Tibial nerve (tissue), 4 donors: Measurements from ENCODE around the gene EPRS1.

Source experiments
- EP300 ChIP-seq, 2 donors: sonication (generic); formaldehyde crosslinking; IDR thresholded peaks; one replicate each; pipeline ENCODE4 v1.6.1; 2017; ENCODE audit warnings: antibody characterized with exemption in 2 of 2, mild to moderate bottlenecking in 1 of 2
- POLR2A ChIP-seq, 2 donors: fragments of 450-650 bp; IDR thresholded peaks; one replicate each; pipeline ENCODE4 v1.6.1; 2017; ENCODE audit warnings: antibody characterized with exemption in 2 of 2, mild to moderate bottlenecking in 2 of 2, moderate library complexity in 2 of 2
- TF ChIP-seq, protein P1 (sequence below), 5 experiments: fragments of 200-600 bp in 3 of 5; fragments of 450-650 bp in 2 of 5; sonication (generic) in 3 of 5; IDR thresholded peaks; one replicate each; pipeline ENCODE4 v1.5.1; 2016 to 2019; ENCODE audit warnings: antibody characterized with exemption in 5 of 5, mild to moderate bottlenecking in 3 of 5, moderate library complexity in 2 of 5

GRCh38 chr1:220003015-220003414 is 43.3 kb downstream of the EPRS1 start:
- TF ChIP-seq, protein P1, sequence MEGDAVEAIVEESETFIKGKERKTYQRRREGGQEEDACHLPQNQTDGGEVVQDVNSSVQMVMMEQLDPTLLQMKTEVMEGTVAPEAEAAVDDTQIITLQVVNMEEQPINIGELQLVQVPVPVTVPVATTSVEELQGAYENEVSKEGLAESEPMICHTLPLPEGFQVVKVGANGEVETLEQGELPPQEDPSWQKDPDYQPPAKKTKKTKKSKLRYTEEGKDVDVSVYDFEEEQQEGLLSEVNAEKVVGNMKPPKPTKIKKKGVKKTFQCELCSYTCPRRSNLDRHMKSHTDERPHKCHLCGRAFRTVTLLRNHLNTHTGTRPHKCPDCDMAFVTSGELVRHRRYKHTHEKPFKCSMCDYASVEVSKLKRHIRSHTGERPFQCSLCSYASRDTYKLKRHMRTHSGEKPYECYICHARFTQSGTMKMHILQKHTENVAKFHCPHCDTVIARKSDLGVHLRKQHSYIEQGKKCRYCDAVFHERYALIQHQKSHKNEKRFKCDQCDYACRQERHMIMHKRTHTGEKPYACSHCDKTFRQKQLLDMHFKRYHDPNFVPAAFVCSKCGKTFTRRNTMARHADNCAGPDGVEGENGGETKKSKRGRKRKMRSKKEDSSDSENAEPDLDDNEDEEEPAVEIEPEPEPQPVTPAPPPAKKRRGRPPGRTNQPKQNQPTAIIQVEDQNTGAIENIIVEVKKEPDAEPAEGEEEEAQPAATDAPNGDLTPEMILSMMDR (IDR thresholded peaks at IDR 0.05) = no peak
- TF ChIP-seq EP300 (IDR thresholded peaks at IDR 0.05) (no peak), POLR2A (IDR thresholded peaks at IDR 0.05) (no peak)
